Left ventricle myocardium superior (tissue), 1 donor: Measurements from ENCODE around the gene PLEKHM2. TPM values are rescaled to one million over a fixed set of nuclear protein-coding genes. Genes with fewer than 3 reads are reported as not detected.
A peak's percentile ranks its signal among the peaks of the same experiment; 100 is the strongest.
"Not testable (repeated sequence)": the region's sequence is repeated elsewhere in the genome, so short reads cannot be mapped to it uniquely, and the experiment has no call there.

Experiments used
- ATAC-seq: fragments of 200-7000 bp; cut with Tn5 transposase; one replicate; pipeline ENCODE4 v1.9.1; 2020; ENCODE audit warnings: mild to moderate bottlenecking, moderate library complexity
- DNase-seq: peaks from one replicate; pipeline ENCODE4 v3.0.0-alpha.2; 2020
- intact Hi-C: fragments of 100-400 bp; cut with micrococcal nuclease; formaldehyde crosslinking; loops from one replicate; pipeline ENCODE4 v1.11.0; 2022
- total RNA-seq: library from RNA; stranded (reverse); fragmentation: NEBNext Ultra II Directional; extraction: Animal tissue kit (Norgen Biotek cat#: 25700); gene quantifications from one replicate; pipeline ENCODE4 v1.2.1, GENCODE V29; 2021
- donor health status: DM: no; HTN: yes; CAD: no; lungs with severe emphysema.

Gene PLEKHM2
- total RNA-seq, 1 donor from 2014 or later = 95.2 TPM

DNA sequence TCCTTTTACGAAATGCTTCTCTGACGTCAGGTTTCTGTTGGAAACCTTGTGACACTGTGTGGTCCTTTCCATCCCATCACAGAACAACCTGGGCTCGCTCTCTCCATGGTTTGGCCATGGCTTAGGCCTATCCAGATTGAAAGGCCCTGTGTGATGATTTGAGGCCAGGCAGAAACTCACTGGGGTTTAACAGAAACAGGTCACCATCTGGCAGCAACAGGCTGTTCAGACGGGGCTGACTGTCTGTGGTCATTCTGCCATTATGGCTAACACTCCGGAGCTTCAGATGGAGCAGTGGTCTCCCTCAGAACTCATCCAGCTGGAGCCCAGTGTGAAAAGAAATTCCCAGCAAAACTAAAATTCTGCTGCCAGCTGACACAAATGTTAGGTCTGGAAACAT lies 9.3 kb downstream of the PLEKHM2 start:
- ATAC-seq (peak; percentile 14), DNase-seq (no peak)
- intact Hi-C loops = no loop called here

DNA sequence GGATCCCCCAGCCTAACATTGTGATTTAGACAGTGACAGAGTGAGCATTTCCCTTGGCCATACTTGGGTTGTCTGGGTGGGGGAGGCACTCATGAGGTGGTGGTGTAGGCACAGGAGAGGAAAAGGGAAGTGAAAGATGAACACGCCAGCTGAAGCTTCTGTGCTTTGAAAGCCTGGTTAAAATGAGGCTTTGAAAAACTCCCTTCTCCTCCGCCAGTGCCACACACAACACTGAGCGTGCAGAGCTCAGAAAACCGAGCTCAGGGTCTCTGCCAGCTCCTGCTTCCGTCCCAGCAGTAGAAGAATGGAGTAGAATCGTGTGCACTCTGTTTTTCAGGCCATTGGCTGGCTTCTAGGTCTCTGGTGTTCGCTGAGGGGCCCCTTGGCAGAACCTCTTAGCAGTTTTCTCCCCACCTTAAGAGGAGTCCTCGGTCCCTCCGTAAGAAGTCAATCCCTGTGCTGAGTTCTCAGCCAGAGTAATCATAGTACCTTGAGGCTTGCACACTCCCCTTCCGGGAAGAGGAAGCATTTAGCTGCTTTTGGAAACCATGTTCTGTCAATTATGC lies 12.9 kb downstream of the PLEKHM2 start:
- DNase-seq (no peak), ATAC-seq (peak; percentile 23)
- intact Hi-C loops = no loop called here

DNA sequence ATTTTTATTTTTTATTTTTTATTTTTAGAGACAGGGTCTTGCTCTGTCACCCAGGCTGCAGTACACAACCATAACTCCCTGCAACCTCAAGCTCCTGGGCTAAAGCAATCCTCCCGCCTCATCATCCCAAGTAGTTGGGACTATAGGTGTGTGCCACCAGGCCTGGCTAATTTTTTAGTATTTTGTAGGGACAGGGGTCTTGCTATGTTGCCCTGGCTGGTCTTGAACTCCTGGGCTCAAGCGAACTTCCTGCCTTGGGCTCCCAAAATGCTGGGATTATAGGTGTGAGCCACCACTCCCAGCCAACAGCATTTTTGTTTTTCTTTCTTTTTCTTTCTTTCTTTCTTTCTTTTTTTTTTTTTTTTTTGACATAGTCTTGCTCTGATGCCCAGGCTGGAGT lies 14.1 kb downstream of the PLEKHM2 start:
- DNase-seq (no peak), ATAC-seq (no peak)
- intact Hi-C loops = no loop called here

DNA sequence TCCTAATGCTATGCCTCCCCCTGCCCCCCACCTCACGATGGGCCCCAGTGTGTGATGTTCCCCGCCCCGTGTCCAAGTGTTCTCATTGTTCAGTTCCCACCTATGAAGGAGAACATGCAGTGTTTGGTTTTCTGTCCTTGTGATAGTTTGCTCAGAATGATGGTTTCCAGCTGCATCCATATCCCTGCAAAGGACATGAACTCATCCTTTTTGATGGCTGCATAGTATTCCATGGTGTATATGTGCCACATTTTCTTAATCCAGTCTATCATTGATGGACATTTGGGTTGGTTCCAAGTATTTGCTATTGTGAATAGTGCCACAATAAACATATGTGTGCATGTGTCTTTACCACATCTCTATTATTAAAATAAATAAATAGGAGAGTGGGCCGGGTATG lies 15.2 kb downstream of the PLEKHM2 start:
- DNase-seq, ATAC-seq, intact Hi-C loops: not testable (repeated sequence)

DNA sequence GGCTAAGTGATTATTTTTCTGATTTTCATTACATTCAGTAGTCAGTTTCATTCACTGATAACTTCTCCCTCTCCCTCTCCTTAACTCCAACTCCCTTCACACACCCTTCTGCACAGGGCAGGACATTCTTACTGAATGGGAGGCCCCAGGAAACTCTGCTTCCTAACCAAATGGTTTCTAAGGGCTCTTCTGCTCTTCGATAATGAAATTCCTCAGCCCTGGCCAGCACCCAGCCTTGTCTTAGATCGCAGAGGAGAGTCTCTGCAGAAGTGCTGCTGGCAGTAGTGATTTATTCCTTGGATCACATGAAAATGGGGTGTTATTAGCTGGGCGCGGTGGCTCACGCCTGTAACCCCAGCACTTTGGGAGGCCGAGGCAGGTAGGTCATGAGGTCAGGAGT lies 16.4 kb downstream of the PLEKHM2 start:
- DNase-seq (no peak), ATAC-seq (no peak)
- intact Hi-C loops = no loop called here

DNA sequence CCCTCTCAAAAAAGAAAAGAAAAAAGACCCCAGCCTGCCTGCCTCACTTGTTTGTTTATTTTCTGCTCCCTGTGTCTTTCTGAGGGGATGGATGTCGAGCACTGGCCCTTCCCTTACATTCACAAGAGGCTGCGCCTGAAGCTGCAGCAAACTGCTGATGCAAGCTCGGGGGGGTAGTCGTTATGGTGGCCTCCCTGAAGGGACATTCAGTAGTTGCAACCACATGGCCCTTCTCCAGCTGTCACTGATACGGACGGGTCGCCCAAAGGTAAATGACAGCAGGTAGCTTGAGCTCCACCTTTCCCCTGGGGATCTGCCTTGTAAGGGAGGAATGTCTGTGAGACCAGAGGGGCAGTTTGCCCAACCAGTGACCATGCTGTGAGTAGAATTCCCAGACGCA lies 17.7 kb downstream of the PLEKHM2 start:
- DNase-seq = no peak
- ATAC-seq = no peak
- intact Hi-C loops = no loop called here

DNA sequence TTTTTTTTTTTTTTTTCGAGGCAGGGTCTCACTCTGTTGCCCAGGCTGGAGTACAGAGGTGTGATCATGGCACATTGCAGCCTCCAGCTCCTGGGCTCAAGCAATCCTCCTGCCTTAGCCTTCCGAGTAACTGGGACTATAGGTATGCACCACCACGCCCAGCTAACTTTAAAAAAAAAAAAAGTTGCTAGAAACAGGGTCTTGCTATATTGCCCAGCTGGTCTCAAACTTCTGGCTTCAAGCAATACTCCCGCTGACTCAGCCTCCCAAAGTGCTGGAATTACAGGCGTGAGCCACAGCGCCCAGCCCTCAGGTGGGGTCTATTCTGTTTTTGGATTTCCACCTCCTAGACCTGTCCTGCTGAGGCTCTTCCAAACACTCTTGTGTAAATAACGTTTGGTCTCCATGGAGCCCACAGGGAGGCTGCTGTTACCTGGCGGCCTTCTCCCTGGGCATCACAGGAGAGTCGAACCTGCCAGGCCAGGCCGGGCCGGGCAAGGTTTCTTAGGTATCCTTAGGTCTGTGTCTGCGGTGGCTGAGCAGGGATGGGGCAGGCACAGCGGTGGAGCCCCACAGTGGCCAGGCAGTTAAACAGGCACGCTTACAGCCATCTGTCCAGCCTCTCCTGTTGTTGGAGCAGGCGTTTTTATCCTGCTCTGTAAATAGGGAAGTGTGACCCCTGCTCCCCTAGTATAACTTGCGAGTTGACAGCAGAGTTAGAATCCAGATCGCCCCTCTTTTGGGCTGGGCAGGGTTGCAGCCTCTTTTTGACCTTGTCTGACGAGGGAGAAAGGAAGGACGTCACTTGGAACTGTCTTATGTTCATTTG lies 18.8 kb downstream of the PLEKHM2 start:
- intact Hi-C loops = no loop called here
- ATAC-seq (peak; percentile 67), DNase-seq (peak; percentile 57)

DNA sequence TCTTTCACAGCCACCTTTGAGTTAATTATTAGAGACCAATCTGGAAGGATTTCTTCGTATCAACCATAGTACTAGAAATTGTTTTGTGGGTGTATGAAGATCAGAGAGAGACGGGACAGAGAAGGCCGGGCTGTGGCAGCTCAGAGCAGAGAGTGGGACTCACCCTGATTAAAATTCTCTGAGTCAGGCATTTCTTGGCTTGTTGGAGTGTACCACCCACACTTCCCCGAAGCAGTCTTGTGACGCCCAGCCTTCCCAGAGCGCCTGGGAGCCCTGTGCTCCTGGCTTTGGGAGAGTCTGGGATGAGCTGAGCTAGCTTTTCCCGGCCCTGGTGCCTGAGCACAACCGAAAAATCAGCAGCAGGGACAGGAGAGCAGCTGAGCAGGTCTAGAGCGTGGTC lies 19.4 kb downstream of the PLEKHM2 start:
- intact Hi-C loops = no loop called here

DNA sequence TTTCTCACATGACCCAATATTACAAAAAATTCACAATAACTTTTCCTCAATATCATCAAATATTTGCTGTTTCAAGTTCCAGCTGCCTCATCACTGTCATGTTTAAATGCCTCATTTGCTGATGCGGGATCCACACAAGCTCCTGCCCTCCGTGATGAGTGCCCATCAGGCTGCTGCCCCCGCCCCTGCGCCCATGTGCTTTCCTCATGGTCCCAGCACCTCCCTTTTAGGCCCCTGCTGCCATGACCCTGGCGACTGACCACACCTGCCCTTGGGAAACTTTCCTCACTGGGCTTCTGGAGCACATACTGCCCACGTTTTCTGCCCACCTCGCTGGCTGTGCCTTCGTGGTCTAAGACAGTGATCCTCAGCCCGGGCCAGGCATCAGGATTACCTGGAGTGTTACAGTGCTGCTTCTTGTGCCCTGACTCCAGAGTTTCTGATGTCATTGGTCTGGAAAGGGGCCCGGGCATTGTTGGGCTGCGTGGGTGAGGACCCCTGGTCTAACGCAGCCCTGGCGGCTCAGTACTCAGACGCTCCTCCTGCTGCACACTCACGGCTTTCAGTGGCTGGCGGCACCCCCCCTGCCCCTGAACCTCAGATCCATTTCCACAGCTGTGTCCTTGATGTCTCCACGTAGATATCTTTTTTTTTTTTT lies 20.5 kb downstream of the PLEKHM2 start:
- DNase-seq (no peak), ATAC-seq (no peak)
- intact Hi-C loops = no loop called here

More for the DNA sequence above, 19.4 kb downstream of the PLEKHM2 start:
- DNase-seq (peak; percentile 81), ATAC-seq (peak; percentile 90)

DNA sequence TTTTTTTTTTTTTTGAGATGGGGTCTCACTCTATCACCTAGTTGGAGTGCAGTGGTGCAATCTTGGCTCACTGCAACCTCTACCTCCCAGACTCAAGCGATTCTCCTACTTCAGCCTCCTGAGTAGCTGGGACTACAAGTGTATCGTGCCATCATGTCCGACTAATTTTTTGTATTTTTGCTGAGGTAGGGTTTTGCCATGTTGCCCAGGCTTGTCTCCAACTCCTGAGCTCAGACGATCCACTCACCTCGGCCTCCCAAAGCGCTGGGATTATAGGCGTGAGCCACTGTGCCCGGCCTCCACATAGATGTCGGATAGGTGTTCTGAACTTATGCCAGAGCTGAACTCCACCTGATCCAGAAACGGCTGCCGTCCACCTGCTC lies 21.1 kb downstream of the PLEKHM2 start:
- ATAC-seq (no peak), DNase-seq (no peak)
- intact Hi-C loops = no loop called here

DNA sequence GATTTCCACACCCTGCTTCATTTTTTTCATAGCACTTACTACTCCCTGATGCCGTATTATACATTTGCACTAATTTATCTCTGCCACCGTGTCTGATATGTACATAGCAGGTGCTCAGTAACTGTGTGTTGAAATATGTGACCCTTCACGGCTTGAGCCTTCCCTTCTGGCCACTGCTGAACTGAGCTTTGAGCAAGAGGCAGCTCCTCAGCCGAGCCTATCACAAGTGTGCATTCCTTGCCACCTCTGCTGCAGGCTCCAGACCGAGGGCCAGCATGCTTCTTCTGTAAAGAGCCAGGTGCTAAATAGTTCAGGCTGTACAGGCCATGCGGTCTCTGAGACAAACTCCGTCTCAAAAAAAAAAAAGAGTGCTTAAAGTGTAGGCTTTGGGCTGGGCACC lies 22.6 kb downstream of the PLEKHM2 start:
- intact Hi-C loops = no loop called here
- ATAC-seq (peak; percentile 12), DNase-seq (no peak)

DNA sequence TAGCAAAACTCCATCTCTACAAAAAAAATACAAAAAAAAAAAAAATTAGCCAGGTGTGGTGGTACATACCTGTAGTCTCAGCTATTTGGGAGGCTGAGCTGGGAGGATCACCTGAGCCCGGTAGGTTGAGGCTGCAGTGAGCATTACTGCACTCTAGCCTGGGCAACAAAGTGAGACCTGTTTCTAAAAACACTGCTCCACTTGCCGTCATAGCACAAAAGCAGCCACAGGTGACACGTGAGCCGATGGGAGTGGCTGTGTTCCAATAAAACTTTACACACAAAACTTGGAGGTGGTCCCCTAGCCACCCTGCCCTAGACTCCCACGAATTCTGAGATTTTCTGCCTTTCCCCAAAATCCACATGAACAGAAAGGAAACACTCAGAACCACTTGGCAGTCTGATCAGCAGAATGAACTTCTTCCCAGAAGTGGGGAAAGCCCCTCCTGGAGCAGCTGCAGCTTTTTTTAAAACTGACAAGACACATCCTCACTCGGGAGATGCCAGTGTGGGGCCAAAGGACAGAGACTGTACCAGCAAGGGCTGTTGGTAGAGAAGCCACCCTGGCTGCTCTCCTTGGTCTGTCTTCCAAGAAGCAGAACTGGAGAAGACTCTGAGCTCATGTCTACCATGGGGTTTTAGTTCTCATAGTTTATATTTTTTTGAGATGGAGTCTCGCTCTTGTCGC lies 23.3 kb downstream of the PLEKHM2 start:
- DNase-seq (no peak), ATAC-seq (no peak)
- intact Hi-C loops = no loop called here

DNA sequence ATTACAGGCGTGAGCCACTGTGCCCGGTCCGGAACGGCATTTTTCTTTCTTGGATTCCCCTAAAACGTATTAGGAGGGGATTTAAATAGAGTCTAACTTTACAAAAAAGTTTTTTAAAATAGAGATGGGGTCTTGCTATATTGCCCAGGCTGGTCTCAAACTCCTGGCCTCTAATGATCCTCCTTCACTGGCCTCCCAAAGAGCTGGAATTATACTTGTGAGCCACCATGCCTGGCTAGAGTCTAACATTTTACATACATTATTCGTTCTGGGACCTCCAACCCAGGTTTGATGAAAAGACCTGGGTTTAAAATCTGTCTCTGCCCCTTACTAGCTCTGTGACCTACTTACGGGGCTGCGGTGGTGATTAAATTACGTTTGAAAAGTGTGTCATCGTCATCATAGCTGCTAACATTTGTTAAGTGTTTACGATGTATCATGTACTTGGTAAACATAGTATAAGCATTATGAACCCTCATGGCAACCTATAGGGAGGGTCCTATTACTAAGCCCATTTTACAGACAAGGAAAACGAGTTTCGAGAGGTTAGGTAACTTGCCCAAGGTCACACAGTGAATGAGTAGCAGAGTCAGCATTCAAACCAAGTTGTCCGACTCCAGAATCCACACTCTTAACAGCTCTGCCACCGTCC lies 24.5 kb downstream of the PLEKHM2 start:
- DNase-seq (no peak), ATAC-seq (no peak)
- intact Hi-C loops = no loop called here

DNA sequence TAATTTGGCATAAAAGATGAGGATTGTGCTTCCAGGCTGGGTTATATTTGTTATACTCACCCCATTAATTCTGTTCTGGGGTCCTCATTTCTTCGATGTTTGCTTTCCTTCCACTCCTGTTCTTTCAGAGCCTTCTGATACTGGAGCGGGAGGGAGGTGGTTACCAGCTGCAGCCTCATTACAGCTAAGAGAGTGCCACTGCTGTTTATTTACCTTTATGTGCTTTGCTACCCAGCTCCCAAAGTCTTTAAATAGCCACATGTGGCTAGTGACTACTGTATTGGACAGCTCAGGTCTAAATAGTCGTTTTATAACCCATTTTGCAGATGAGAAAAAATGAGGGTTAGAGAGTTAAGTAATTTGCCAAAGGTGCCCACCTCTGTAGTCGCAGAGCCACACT lies 25.1 kb downstream of the PLEKHM2 start:
- intact Hi-C loops = no loop called here
- ATAC-seq = no peak

DNA sequence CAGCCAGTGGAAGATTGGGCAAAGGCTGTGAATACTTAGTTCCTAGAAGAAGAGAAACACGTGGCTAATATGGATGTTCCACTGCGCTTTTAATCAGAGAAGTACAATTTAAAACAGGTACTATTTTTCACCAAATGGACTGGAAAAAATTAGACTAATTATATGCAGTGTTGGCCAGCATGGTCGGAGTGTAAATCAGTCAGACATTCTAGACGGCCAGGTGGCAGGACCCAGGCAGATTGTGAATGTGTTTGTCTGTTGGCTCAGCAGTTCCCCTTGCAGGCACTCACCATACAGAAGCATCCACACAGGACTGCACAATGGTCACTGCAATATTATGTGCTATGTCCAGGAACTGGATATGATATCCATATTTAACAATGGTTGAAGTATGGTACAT lies 28.0 kb downstream of the PLEKHM2 start:
- intact Hi-C loops = no loop called here
- DNase-seq = no peak
- ATAC-seq = no peak

More for the DNA sequence above, 25.1 kb downstream of the PLEKHM2 start:
- DNase-seq = no peak

DNA sequence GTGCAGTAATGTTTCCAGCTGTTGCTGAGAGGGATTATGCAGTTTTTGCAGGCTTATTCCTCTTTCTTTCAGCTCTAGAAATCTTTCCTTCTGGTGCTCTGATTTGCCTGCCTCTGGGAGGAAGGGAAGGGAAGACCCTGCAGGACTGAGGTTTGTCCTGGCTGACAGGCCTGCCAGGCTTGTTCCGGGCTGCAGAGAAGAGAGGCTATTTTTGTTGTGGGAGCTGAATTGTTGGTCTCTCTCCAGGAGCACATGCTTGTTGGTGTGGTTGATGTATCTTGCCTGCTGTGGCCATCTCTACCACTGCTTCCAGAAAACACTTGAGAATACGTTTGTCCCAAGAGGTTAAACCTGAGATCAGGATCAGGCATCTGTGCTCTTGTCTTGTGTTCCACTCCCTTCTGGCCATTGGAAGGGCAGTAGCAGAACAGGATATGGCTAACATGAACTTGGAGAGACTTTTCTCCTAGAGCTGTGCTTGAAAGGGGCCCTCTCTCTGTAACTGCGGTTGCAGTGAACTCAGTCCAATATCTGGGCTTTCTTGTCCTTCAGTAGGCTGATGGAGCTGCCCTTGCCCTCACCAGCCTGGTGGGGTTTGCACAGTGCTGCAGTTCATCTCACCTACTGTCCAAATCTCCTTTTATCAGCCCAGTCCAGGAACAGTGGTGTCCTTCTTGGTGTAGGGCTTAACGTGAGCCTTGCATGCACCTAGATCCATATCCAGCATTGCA lies 30.5 kb downstream of the PLEKHM2 start:
- DNase-seq (peak; percentile 68), ATAC-seq (peak; percentile 80)
- intact Hi-C loops = no loop called here

DNA sequence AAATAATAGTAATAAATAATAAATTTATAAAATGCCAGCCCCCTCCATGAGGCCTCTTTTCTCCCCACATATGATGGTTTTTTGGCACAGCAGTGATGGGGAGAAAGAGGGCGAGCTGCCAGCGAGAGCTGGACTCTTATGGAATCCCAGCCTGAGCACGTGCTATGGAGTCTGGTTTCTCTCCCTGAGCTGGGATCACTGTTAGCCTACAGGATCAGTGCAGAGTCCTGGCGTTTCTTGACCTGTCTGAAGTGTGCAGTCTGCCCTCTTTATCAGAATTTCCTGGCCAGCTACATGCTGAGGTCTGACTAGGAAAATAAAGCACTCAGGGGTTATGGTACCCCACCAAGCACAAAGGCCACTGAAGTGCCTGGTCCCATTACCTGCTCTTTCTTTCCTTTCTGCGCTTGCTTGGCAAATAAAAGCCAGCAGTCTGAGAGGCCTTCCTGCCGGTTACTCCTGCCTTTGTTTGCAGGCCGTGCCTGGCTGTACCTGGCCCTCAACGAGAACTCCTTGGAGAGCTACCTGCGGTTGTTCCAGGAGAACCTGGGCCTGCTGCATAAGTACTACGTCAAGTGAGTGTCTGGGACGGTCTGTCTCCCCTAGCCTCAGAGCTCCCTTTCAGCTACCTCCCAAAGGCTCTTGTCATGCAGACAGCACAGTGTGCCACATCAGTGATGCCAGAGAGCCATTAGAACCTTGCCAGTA lies 33.5 kb downstream of the PLEKHM2 start:
- intact Hi-C loops = no loop called here
- peak; percentile 32 for ATAC-seq
- DNase-seq = peak; percentile 63

DNA sequence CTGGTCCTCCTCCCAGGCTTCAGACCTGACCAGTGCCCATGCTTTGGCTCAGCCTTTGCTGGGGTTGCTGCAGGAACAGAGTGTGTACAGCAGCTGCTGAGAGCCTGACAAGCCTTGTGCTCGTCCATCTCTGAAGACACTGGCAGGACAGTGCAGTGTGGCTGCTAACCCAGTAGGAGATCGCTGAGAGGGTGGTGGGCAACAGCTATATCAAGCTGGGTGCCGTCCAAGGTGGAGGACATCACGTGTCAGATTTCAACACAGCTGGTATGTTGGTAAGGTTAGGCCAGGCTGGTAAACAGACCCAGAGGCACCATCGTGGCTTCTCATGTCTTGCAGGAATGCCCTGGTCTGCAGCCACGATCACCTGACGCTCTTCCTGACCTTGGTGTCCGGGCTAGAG lies 34.1 kb downstream of the PLEKHM2 start:
- ATAC-seq = peak; percentile 45
- intact Hi-C loops = no loop called here
- peak; percentile 59 for DNase-seq
